Measurements from ENCODE around the gene CDHR3. TPM values are rescaled to one million over a fixed set of nuclear protein-coding genes. Genes with fewer than 3 reads are reported as not detected.

CDHR3 gene
- total RNA-seq, 1 donor, result 14.0 TPM

GRCh38 chr7:106061301-106061979 is 98.4 kb downstream of the CDHR3 start:
- no peak for TF ChIP-seq CTCF (IDR thresholded peaks at IDR 0.05; ENCODE audit: insufficient read depth, low read length)
- no peak for DNase-seq (ENCODE audit: low read depth)
- no peak overlapping the region for H3K4me3 ChIP-seq (ENCODE audit: low read depth, low read length)

- no peak overlapping the region for H3K4me3 ChIP-seq (ENCODE audit: low read depth, low read length)
- DNase-seq (ENCODE audit: low read depth), result no peak
- no peak for TF ChIP-seq CTCF (IDR thresholded peaks at IDR 0.05; ENCODE audit: insufficient read depth, low read length)
These were observed 98.9 kb downstream of the CDHR3 start for GRCh38 chr7:106062006-106062405.

GRCh38 chr7:106062521-106062931 is 99.5 kb downstream of the CDHR3 start:
- TF ChIP-seq CTCF (IDR thresholded peaks at IDR 0.05; ENCODE audit: insufficient read depth, low read length), result no peak
- no peak overlapping the region for H3K4me3 ChIP-seq (ENCODE audit: low read depth, low read length)
- no peak for DNase-seq (ENCODE audit: low read depth)

GRCh38 chr7:106063024-106063423 is 100.0 kb downstream of the CDHR3 start:
- no peak for DNase-seq (ENCODE audit: low read depth)
- H3K4me3 ChIP-seq (ENCODE audit: low read depth, low read length), result no peak overlapping the region
- TF ChIP-seq CTCF (IDR thresholded peaks at IDR 0.05; ENCODE audit: insufficient read depth, low read length), result no peak

- TF ChIP-seq CTCF (IDR thresholded peaks at IDR 0.05; ENCODE audit: insufficient read depth, low read length), result no peak
- no peak overlapping the region for H3K4me3 ChIP-seq (ENCODE audit: low read depth, low read length)
- DNase-seq (ENCODE audit: low read depth), result no peak
These were observed 100.6 kb downstream of the CDHR3 start for GRCh38 chr7:106063692-106064091.

GRCh38 chr7:106064316-106064715 is 101.3 kb downstream of the CDHR3 start:
- DNase-seq (ENCODE audit: low read depth), result no peak
- no peak for TF ChIP-seq CTCF (IDR thresholded peaks at IDR 0.05; ENCODE audit: insufficient read depth, low read length)
- no peak overlapping the region for H3K4me3 ChIP-seq (ENCODE audit: low read depth, low read length)
